Glomerular visceral epithelial cell (primary cell): ENCODE results near the gene ARHGAP5.
A peak's percentile ranks its signal among the peaks of the same experiment; 100 is the strongest.

Source experiments
- DNase-seq: peaks from one replicate; pipeline ENCODE4 v3.0.0-alpha.2; 2016; ENCODE audit errors: extremely low spot score

Gene ARHGAP5

DNA sequence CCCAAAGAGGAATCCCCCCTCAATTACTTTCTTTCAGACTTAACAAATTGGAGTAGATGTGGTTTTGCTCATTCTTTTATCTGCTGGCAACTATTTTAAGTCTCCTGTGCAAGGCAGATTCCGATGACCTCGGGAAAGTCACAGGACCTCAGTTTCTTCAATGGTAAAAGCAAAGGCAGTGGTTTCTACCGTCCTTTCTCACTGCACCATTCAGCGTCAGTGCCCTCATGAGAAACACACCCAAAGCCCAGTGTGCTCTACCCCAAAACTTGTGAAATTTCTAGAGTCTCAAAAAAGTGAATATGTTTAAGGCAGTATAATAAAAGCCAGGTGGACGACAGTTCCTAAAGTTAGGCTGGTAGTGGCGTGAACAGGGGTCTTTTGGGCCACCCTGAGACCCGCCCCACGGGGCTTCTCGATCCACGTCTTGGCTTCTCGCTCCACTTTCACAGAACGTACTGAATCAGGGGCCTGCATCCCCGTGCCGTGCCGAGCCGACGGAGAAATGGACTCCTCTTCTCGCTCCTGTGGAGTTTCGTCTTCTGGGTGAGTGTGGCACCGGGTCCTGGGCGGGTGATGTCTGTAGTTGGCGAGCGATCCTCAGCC is 1.3 kb upstream of the ARHGAP5 start:
- peak; percentile 23 for DNase-seq

DNA sequence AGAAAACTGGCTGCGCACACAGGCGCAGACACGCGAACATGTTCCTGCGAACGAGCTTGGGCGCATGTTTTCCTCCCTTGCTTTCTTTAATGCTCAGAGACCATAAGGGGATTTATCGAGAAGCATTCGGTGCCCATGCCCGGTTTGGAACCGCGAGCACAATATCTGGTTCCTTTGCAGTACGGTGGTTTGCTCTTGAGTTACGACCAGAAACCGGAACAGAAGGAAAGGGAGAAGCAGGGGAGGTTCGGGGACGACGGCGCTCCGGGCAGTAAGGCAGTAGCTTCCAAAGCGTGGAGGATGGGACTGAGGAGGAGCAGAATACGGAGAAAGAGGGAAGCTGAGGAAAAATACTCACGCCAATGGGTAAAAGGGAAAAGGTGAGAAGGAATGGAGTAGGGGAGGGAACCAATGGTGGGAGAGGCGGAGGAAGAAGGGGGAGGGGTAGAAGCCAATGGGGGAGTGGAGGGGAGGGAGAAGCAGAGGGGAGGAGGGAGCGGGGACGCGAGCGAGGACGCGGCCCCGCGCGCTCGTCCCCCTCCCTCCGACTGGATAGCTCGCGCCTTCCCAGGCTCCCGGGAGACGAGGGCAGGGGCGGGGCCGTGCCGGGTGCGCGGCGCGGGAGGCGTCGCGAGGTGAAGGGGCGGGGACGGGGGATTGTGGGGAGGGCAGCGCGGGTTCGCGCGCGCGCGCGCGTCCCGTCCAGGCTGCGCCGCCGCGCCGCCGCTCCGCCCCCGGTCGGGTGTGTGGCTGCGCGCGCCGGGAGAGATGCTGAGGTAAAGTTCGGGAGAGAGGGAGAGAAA is 625 bp upstream of the ARHGAP5 start:
- DNase-seq: peak; percentile 99

DNA sequence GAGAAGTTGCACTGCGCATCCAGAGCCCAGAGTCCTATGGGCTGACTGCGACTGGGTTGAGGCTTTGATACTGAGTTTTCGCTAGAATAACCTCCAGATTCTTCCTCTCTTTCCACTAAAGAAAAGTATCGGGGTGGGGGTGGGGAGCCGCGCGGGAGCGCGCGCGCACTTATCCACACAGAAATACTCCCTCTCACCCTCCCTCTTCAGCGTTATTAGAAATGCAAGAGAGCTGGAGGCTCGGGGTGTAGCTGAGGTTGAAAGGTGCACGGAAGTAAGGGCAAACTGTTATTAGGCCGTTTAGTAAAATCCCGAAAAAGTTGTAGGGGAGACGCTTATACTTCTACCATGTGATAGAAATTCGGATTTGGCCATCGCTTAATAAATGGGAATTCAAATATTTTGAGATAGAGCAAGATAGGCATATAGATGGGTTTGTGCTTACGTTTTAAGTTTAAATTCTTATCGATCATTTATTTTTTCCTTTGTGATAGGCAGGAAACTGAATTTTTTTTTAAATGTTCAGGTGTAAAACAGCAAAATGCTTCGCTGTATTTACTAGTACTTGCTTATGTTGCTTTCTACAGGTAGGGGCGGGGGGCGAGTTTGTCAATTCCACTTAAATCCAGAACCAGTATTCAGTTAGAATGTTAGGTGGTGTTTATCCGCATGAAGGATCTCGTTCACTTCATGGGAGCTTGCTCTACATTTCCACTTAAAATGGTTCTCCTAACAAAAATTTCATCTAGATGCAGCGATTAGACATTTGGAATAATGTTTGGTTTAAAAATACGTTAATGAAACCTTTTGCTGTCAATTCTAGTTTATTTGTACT is 1.1 kb downstream of the ARHGAP5 start:
- DNase-seq: peak; percentile 62

DNA sequence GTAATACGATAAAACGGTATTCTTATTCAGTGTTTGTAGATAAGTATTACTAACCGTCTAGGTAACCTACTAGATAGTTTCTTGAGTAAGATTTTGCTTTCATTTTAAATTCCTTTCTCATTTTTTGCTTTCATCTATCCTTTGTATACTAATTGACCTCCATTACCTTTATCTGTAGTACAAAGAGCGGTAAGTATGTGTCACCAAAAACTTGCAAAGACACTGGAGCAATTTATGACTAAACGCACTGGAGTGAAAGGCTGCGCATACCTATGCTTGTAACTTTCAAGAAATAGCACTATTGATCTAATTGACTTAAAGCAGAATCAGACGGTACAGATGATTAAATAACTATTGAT is 1.7 kb downstream of the ARHGAP5 start:
- peak; percentile 40 for DNase-seq

DNA sequence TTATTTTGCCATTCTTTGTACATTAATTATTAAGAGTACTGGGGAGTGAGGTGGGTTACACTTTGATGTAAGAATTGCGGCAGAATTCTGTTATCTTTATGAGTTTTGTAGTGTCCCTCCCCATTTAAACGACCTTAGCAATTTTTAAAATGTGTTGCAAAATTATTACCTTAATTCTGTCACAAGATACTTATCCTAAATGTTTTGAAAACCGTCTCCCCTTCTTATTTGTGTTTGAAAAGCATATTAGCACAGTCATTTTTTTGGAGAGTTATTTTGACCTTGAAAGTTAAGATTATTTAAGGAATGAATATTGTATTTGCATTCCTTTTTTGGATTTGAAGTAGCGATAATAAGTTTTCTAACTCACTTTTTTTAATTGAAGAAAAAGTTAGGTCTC is 2.2 kb downstream of the ARHGAP5 start:
- DNase-seq: no peak

DNA sequence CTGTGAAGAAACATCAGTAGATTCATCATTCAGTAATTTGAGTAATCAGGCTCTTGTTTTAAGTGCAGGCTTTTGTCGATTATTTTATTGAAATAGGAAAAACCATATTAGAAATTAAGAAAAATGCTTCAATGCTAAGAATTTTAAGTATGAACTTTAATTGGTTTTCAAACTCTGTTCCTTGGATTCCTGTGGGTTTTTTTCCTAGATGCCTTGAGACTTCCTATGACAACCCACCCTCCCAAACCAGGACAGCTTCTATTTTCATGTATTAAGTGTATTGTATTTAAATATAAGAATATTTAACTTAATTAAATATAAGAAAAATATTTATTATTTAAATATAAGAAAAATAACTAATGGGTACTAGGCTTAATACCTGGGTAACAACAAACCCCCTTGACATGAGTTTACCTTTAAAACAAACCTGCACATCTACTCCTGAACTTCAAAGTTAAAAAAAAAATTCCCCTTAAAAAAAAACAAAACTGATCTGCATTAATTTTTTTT is 3.0 kb downstream of the ARHGAP5 start:
- no peak for DNase-seq

DNA sequence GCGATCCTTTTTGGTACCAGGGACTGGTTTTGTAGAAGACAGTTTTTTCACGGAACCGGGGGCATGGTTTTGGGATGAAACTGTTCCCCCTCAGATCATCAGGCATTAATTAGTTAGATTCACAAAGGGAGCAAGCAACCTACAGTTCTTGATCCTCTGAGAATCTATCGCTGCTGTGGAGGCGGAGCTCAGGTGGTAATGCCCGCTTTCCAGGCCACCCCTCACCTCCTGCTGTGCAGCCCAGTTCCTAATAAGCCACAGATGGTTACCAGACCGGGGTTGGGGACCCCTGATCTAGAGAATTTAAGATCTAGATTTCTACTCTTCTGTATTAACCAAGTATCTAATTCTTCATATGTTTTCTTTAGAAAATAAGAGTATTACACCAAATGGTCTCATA is 4.8 kb downstream of the ARHGAP5 start:
- no peak for DNase-seq

DNA sequence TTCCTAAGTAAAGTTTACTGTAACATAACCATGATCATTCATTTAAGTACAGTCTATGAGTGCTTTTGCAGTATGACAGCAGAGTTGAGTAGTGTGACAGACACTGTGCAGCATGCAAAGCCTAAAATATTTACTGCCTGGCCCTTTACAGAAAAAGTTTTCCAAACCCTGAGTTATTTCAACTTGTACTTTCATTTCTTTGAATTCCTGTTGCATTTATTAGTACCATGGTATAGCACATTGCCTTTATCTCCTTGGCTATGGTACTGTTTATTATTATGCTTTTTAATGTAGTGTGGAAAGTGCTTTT is 6.2 kb downstream of the ARHGAP5 start:
- no peak for DNase-seq

DNA sequence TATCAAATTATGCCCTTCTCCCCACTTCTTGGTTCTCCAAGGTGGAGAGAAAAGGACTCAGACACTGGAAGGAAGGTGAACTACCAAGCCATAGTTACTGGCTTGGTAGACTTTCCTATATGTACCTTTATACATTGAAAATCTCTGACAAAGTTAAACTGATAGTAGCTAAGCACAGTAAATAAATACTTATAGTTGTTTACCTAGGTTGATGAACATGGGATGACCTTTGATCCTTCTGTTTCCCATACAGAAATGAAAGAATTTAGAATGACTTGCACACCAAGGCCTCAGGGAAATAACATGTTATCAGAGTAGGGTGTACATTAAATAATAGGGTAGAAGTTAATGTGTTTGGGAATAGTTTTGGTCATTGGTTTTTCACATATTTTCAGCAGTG is 6.7 kb downstream of the ARHGAP5 start:
- no peak for DNase-seq

DNA sequence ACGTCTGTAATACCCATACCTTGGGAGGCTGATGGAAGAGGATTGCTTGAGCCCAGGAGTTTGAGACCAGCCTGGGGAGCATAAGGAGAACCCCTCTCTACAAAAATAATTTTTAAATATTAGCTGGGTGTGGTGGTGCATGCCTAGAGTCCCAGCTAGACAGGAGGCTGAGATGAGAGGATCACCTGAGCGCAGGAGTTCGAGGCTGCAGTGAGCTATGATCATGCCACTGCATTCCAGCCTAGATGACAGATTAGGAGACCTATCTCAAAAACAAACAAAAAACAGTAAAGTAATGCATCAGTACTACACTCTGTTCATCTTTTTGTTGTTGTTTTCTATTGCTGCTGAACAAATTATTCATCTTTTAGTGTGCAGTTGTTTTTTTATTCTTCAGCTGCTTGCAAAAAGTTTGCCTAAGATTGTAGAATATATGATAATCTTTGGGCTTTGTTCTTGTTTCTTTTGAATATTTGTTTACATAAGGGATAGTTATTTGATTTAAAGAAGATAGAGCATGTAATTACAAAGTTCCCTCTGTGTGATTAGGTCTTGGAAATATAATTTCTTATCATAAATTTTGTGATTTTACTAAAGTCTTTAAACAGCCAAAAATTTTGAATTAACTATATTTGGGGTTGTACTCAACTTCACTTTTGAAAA is 8.2 kb downstream of the ARHGAP5 start:
- DNase-seq: no peak

DNA sequence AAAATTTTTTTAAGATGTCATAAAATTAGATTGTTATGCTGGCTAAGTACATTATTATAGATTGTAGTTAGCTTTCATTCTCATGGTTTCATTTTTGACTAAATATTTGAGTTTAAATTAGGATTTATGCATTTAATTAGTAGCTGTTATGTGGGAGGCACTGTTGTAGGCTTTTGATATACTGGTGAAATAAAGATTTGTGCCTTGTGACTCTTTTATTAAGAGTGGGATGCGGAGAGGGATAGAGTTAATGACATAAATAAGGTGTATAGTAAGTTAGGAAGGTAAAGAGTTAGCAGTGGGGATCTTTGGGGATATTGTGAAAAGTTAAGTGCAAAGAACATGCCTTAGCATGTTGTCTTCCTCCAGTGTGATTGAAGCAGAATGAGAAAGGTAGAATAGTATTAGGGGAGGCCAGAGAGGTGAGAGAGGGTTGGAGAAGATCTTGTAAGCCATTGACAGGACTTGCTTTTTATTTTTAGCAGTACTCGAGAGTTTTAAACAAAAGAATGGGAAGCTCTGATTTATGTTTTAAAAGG is 8.8 kb downstream of the ARHGAP5 start:
- no peak for DNase-seq

DNA sequence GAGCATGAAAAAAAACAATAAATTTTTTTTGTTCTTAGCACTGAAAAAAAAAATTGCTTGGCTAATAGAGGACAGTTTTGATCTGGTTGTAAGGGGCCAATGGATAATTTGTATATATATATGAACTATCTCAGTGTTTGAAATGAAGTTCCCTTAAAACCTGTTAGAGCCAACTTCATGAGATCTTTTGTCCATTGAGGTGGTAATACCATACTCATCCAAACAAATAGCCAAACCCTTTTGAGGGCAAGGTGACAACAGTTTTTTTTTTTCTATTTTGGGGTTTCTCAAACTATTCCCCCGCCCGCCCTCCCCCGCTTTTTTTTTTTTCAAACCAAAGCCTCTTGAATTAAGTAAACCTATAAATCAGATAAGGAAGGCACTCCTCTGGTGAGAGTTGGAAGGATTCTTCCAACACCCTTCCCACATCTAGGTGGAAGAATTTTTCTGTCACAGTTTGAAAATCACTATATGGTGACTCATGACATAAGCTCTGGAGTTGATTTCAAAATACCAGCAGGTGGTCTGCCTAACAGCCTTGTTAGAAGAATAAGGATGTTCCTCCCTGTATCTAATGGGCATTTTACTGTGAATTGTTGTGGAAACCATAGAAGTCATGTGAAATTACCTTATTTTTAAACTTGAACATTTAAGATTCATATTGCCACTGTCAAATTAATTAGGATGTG is 10.2 kb downstream of the ARHGAP5 start:
- DNase-seq: peak; percentile 66

DNA sequence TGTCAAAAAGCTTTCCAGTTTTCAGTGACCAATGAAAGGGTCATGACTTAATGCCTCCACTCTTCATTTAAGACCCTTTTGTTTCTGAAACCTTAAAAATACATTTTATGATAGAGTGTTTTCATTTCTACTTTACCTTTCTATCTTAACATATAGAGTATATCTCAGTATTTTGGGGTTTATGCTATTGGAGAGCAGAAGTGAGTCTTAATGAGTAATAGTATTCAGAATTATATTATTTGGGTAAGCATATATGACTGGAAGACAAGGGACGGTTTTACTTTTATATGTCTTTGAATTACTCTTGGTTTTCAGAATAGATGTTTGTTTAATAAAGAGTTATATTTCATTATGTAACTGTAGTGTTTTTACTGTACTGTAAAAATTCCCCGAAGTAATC is 10.8 kb downstream of the ARHGAP5 start:
- no peak for DNase-seq

DNA sequence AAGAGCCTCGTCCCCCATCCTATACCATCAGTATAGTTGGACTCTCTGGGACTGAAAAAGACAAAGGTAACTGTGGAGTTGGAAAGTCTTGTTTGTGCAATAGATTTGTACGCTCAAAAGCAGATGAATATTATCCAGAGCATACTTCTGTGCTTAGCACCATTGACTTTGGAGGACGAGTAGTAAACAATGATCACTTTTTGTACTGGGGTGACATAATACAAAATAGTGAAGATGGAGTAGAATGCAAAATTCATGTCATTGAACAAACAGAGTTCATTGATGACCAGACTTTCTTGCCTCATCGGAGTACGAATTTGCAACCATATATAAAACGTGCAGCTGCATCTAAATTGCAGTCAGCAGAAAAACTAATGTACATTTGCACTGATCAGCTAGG is 13.6 kb downstream of the ARHGAP5 start:
- no peak for DNase-seq

DNA sequence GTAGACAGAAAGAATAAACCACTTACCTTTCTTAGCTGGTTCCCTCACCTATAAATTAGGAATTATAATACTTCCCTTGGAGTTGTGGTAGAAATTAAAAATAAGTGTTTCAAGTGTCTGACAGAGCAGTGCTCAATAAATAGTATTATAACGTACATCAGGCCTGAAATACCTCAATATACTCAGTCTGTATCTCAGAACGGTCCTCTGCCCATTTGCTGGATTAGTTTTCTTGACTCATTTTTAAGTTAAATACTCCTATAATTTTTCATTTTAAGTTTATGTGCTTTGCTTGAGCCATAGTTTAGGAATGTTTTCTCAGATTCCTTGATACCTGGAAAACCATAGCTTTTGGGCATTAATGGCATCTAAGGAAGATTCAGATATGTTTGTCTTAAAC is 22.4 kb downstream of the ARHGAP5 start:
- no peak for DNase-seq

DNA sequence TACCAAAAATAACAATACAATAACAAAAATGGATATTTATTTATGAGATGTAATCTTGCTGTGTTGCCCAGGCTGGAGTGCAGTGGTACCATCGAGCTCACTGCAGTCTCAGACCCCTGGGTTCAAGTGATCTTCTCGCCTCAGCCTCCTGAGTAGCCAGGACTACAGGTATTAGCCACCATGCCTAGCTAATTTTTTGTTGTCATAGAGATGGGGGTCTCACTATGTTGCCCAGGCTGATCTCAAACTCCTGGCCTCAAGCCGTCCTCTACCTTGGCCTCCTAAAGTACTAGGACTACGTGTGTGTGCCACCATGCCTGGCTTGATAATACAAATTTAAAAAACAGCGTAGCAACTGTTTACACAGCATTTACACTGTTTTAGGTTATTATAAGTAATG is 23.1 kb downstream of the ARHGAP5 start:
- DNase-seq: no peak

DNA sequence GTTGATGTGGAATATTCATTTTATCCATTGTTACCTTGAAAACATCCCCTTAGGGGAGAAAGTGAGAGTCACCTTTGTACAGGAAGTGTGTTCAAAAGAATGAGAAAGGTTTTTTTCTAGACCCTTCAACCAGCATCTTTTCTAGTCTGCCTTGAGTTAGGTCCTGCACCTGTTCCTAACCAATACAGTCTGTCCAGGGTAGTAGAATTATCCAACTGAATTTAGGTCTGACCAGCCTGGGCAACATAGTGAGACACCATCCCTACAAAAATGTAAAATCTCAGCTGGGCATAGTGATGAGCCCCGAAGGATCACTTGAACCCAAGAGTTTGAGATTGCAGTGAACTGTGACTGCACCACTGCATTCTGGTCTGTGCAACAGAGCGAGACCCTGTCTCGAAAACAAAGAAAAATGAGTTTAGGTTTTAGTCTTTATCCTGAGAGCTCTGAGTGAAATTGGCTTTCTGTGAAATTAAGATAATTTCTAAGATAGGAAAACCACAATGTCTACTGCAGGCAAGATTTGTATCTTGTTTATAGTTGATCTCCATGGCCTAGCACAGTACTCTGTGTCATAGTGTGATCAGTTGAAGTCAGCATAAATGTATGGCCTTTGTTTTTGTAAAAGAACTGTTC is 25.2 kb downstream of the ARHGAP5 start:
- no peak for DNase-seq

DNA sequence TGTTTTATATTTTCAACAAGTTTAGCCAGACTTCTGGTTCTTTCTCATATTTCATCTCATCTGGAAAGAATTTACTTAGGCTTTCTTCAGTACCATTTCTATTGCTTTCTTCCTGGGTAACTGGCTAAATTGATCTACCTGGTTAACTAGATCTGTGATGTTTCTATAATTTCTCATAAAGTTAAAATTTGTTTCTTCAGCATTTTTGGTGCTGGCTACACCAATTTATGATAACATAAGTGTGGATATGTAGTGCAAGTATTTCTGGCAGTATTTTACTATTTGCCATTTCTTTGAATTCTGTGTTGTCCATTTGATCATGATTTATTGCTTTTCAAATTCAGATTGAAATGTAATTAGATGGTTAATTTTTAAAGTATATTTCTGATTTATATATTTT is 25.9 kb downstream of the ARHGAP5 start:
- no peak for DNase-seq

DNA sequence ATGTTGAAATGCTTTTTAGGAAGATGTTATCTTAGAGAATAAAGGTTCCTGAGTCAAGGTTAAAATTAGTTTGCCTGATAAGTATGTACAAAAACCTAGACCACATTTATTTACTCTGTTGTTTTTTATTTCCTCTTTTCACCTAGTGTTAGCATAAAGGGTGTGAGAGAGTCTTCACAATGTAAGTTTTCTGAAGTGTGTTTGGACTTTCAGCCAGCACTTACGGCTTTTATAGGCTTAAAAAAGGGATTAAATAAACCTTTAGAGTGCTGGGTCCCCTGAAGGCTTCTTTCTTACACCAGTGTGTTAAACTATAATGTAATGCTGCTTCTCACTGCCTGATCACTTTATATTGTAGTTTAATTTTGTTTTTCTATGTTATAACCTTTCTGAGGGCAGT is 27.2 kb downstream of the ARHGAP5 start:
- no peak for DNase-seq

DNA sequence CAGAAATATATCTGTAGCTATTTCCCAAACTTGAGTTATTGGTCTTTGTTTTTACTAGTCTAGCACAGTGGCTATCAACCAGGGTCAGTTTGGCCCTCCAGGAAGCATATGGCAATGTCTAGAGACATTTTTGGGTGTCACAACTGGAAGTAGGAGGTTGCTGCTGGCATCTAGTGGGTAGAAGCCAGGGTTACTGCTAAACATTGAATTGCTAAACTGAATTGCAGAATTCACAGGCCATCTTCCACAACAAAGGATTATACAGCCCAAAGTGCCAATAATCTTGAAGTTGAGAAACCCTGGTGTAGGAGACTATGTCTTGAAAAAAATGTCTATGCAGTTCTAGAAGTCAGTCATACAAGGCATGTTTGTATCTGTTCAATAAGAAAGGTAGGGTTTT is 27.7 kb downstream of the ARHGAP5 start:
- no peak for DNase-seq
